ENCODE data around the gene FTCD. TPM values are rescaled to one million over a fixed set of nuclear protein-coding genes. Genes with fewer than 3 reads are reported as not detected.

The FTCD gene
- total and polyA plus RNA-seq, 2 of the 4 experiments (the other 2 are of a cell fraction): 0.55 TPM; not detected in 1

GRCh38 chr21:46157396-46157986 is 2.1 kb upstream of the FTCD start:
- CTCF ChIA-PET: no interaction called here
- no peak overlapping the region for H3K14ac ChIP-seq (replicated peaks; ENCODE audit: low read depth, low read length)
- H2BK5ac ChIP-seq (ENCODE audit: low read depth, low read length, poor library complexity, severe bottlenecking): no peak overlapping the region
- intact Hi-C loops (cut with micrococcal nuclease) (no loop called here), in situ Hi-C loops (cut with MboI; ENCODE audit: low sequenced_read_pairs) (no loop called here), dilution Hi-C loops (cut with HindIII; ENCODE audit: low sequenced_read_pairs, unreplicated experiment) (no loop called here)
- no peaks in the 10 kb centered on the region for H3K79me1 ChIP-seq (ENCODE audit: low read depth in 1 of 2, low read length in 2 of 2)
- no peak for ATAC-seq (ENCODE audit: low read depth)
- H2AK5ac ChIP-seq (ENCODE audit: low read depth, low read length): no peak overlapping the region
- BruUV-seq (replicated peaks): no TSS peak
- H3K23ac ChIP-seq (ENCODE audit: low read depth, low read length): no peak overlapping the region
- no peak overlapping the region for H3K27ac ChIP-seq (ENCODE audit: insufficient read depth, low read length)
- peaks cover 2% of the 10 kb centered on the region for H3K4me1 ChIP-seq (ENCODE audit: control insufficient read depth, insufficient read depth, low read length)
- POLR2A ChIA-PET (ENCODE audit: unreplicated experiment): no interaction called here
- H3K4me2 ChIP-seq (ENCODE audit: low read depth, low read length): no peak overlapping the region
- 71% methylated on average over 1 of the region's 12 CpGs; no CpG with 5 or more reads in 1 of the 2 experiments for WGBS, 2 experiments (ENCODE audit: extremely low coverage in 2 of 2, insufficient read length in 1 of 2)
- H2AFZ ChIP-seq (replicated peaks; ENCODE audit: low read length, poor library complexity): no peak overlapping the region
- TF ChIP-seq BHLHE40 (IDR thresholded peaks at IDR 0.05; ENCODE audit: low read depth, low read length): no peak
- no peak for TF ChIP-seq CTCF (conservative IDR thresholded peaks at IDR 0.05; ENCODE audit: low read depth, low read length)
- TF ChIP-seq SMC3 (IDR thresholded peaks at IDR 0.05; ENCODE audit: low read depth, low read length): no peak
- no peak for TF ChIP-seq POLR2A (IDR thresholded peaks at IDR 0.05; ENCODE audit: low read depth, low read length)
- TF ChIP-seq RFX5 (IDR thresholded peaks at IDR 0.05; ENCODE audit: low read depth, low read length): no peak
- no peak for TF ChIP-seq MAFK (IDR thresholded peaks at IDR 0.05; ENCODE audit: low read depth, low read length)
- H2BK120ac ChIP-seq (ENCODE audit: low read depth, low read length): no peak overlapping the region
- peaks cover 4% of the 10 kb centered on the region; the same call in 1 of the 2 replicates for H3K36me3 ChIP-seq (ENCODE audit: control insufficient read depth, insufficient read depth, low read length)
- H3K56ac ChIP-seq (ENCODE audit: extremely low read depth, insufficient read depth, low read length): no peak overlapping the region
- 0 out of 2 replicates have a peak, but pooled peaks cover 3% of the 10 kb centered on the region for H3K9me1 ChIP-seq (ENCODE audit: insufficient read depth, low read length)
- H2BK15ac ChIP-seq (ENCODE audit: low read depth, low read length): no peak overlapping the region
- H4K20me1 ChIP-seq (ENCODE audit: insufficient read depth, low read length): no peaks in the 10 kb centered on the region
- H3K27me3 ChIP-seq (ENCODE audit: control insufficient read depth, insufficient read depth, low read length): no peaks in the 10 kb centered on the region
- no peak overlapping the region for H3K18ac ChIP-seq (ENCODE audit: low read depth, low read length)
- DNase-seq: no peak
- H3K9me3 ChIP-seq (ENCODE audit: control insufficient read depth, insufficient read depth, low read length): peaks cover 2% of the 10 kb centered on the region; the same call in 1 of the 2 replicates
- no peak overlapping the region for H4K5ac ChIP-seq (ENCODE audit: low read depth, low read length)
- no peak overlapping the region for H4K91ac ChIP-seq (ENCODE audit: insufficient read depth, low read depth, low read length)
- no peak overlapping the region for H3K9ac ChIP-seq (ENCODE audit: low read depth, low read length)
- no peak overlapping the region for H3K4ac ChIP-seq (ENCODE audit: low read depth, low read length)
- H2AK9ac ChIP-seq (replicated peaks; ENCODE audit: low read depth, low read length, poor library complexity): no peak overlapping the region
- H4K8ac ChIP-seq (ENCODE audit: low read depth in 2 of 2, low read length in 2 of 2): no peak overlapping the region
- H2BK20ac ChIP-seq (ENCODE audit: low read depth, low read length): no peak overlapping the region
- H3K4me3 ChIP-seq (ENCODE audit: insufficient read depth, low read depth, low read length): no peak overlapping the region
